K562 (cell line): Measurements from ENCODE around the gene TBC1D5. TPM values are rescaled to one million over a fixed set of nuclear protein-coding genes. Genes with fewer than 3 reads are reported as not detected.
"Not testable (repeated sequence)": the region's sequence is repeated elsewhere in the genome, so short reads cannot be mapped to it uniquely, and the experiment has no call there.

Source experiments
- ATAC-seq: fragments of 200-7000 bp; cut with Tn5 transposase; 3 replicates; pipeline ENCODE4 v1.9.1; 2020; ENCODE audit warnings: moderate library complexity
- BruUV-seq: library from RNA; stranded (reverse); fragments of 400-500 nt; replicated peaks from 2 replicates; lab custom pipeline; 2021; lab: Mats Ljungman, UMichigan
- CTCF ChIA-PET: fragments of 300-600 bp; formaldehyde crosslinking; extraction: SDS; loops from one replicate; lab custom pipeline; 2021; ENCODE audit warnings: low intra/inter-chr PET ratio; lab: Yijun Ruan, JAX
- POLR2A ChIA-PET: fragments of 300-600, 350-650 bp; sonication (Branson Sonifier 250); formaldehyde crosslinking; extraction: SDS; loops from one replicate; lab custom pipeline; 2021; ENCODE audit warnings: antibody characterized with exemption, inconsistent platforms; lab: Yijun Ruan, JAX
- DNase-seq, 4 experiments: peaks; one replicate each; pipeline versions ENCODE4 v3.0.0 to v3.0.0-alpha.2; 2011 to 2018; ENCODE audit warnings: low spot score in 3 of 4, mixed read lengths in 3 of 4; ENCODE audit errors: extremely low read depth in 1 of 4
- FAIRE-seq: peaks from 2 replicates; lab custom pipeline; 2011; peaks lifted over from hg19 to GRCh38; lab: Jason Lieb, UNC
- H2AFZ ChIP-seq: 2 replicates; pipeline ENCODE4 v1.6.0; 2011; ENCODE audit warnings: low read depth, low read length, control low read depth, inconsistent platforms
- H3K27ac ChIP-seq: fragments of 200-600 bp; 3 replicates; pipeline ENCODE4 v1.8.0; 2011; ENCODE audit warnings: low read depth, mild to moderate bottlenecking, control low read depth, inconsistent platforms, low read length, moderate library complexity, mixed read lengths; ENCODE audit errors: extremely low read depth
- H3K27me3 ChIP-seq, 2 experiments: fragments of 300-600 bp in 1 of 2; 2 replicates in 1 of 2; 3 replicates in 1 of 2; pipeline versions ENCODE4 v1.6.0 to v1.8.0; 2011; ENCODE audit warnings: inconsistent platforms in 2 of 2, low read length in 2 of 2, mild to moderate bottlenecking in 1 of 2, mixed read lengths in 1 of 2, moderate library complexity in 1 of 2; ENCODE audit not compliant: control insufficient read depth in 2 of 2, insufficient read depth in 2 of 2
- H3K36me3 ChIP-seq: fragments of 300-600 bp; 3 replicates; pipeline ENCODE4 v1.8.0; 2011; ENCODE audit warnings: mild to moderate bottlenecking, low read length, inconsistent platforms; ENCODE audit not compliant: control insufficient read depth, insufficient read depth
- H3K4me1 ChIP-seq, 2 experiments: fragments of 200-600 bp in 1 of 2; replicated peaks in 1 of 2; 2 replicates in 1 of 2; 3 replicates in 1 of 2; pipeline versions ENCODE4 v1.5.1 to v1.8.0; 2011; ENCODE audit warnings: inconsistent platforms in 2 of 2, low read length in 2 of 2, mild to moderate bottlenecking in 1 of 2, mixed read lengths in 1 of 2, moderate library complexity in 1 of 2; ENCODE audit not compliant: control insufficient read depth in 2 of 2, insufficient read depth in 2 of 2
- H3K4me2 ChIP-seq: 2 replicates; pipeline ENCODE4 v1.6.1; 2011; ENCODE audit warnings: low read length, control low read depth, inconsistent platforms, mixed read lengths; ENCODE audit not compliant: insufficient read depth
- H3K4me3 ChIP-seq: fragments of 200-600 bp; sonication (generic), shearing (Covaris generic); 2 replicates; pipeline ENCODE4 v1.5.1; 2016; ENCODE audit warnings: control low read depth, inconsistent platforms
- H3K79me2 ChIP-seq: fragments of 200-600 bp; 3 replicates; pipeline ENCODE4 v1.8.0; 2011; ENCODE audit warnings: low read length, inconsistent platforms; ENCODE audit not compliant: control insufficient read depth, insufficient read depth
- H3K9ac ChIP-seq, 2 experiments: 2 replicates each; pipeline versions ENCODE4 v1.6.0 to v1.6.1; 2011; ENCODE audit warnings: low read depth in 2 of 2, low read length in 2 of 2, control low read depth in 1 of 2, inconsistent platforms in 1 of 2, mild to moderate bottlenecking in 1 of 2, mixed read lengths in 1 of 2; ENCODE audit not compliant: insufficient read depth in 1 of 2
- H3K9me1 ChIP-seq: one replicate; pipeline ENCODE4 v1.6.0; 2011; ENCODE audit warnings: inconsistent platforms, mild to moderate bottlenecking, low read length, moderate library complexity; ENCODE audit not compliant: control insufficient read depth, insufficient read depth
- H3K9me3 ChIP-seq: replicated peaks from 2 replicates; pipeline ENCODE4 v1.5.1; 2011; ENCODE audit warnings: low read depth, low read length, inconsistent platforms; ENCODE audit not compliant: control insufficient read depth, insufficient read depth
- H4K20me1 ChIP-seq: replicated peaks from 2 replicates; pipeline ENCODE4 v1.6.1; 2011; ENCODE audit warnings: low read length, inconsistent platforms, mixed read lengths; ENCODE audit not compliant: control insufficient read depth, insufficient read depth
- BCOR ChIP-seq: fragments of 450-650 bp; IDR thresholded peaks from 2 replicates; pipeline ENCODE4 v1.6.1; 2016
- CBX1 ChIP-seq: sonication (generic); IDR thresholded peaks from 2 replicates; pipeline ENCODE4 v1.6.1; 2016; ENCODE audit warnings: antibody characterized with exemption, low read depth, mild to moderate bottlenecking
- EP300 ChIP-seq: IDR thresholded peaks from 2 replicates; pipeline ENCODE4 v1.6.1; 2012; ENCODE audit warnings: low read length, improper control_type of control experiment
- NFYB ChIP-seq: IDR thresholded peaks from 2 replicates; pipeline ENCODE4 v1.6.1; 2011; ENCODE audit warnings: mild to moderate bottlenecking, moderate library complexity; ENCODE audit not compliant: insufficient read length; ENCODE audit errors: extremely low read depth
- RAD51 ChIP-seq: fragments of 450-650 bp; IDR thresholded peaks from 2 replicates; pipeline ENCODE4 v1.7.1; 2016; ENCODE audit warnings: low read depth, mild to moderate bottlenecking, borderline replicate concordance
- RBBP5 ChIP-seq: fragments of 200-600 bp; sonication (generic); IDR thresholded peaks from 2 replicates; pipeline ENCODE4 v1.6.1; 2012; ENCODE audit warnings: borderline replicate concordance, mild to moderate bottlenecking, low read length, control low read depth, inconsistent platforms; ENCODE audit not compliant: insufficient read depth, poor library complexity, severe bottlenecking
- RBM15 ChIP-seq: fragments of 200-400 bp; formaldehyde crosslinking; IDR thresholded peaks from 2 replicates; pipeline ENCODE4 v1.6.1; 2018; ENCODE audit warnings: mild to moderate bottlenecking, low read length, moderate library complexity; ENCODE audit not compliant: insufficient read depth
- ZNF146 ChIP-seq: IDR thresholded peaks from one replicate; pipeline ENCODE4 v1.6.1; 2018; ENCODE audit warnings: missing compliant biosample characterization; ENCODE audit not compliant: unreplicated experiment
- ZNF77 ChIP-seq: fragments of 250-450 bp; sonication (Bioruptor Pico); IDR thresholded peaks from 2 replicates; pipeline ENCODE4 v1.5.0; 2020
- WGBS: fragments of 100-300 bp; shearing (Covaris generic); methylation state at CpG from one replicate; pipeline ENCODE4 v1.1.6; 2016; ENCODE audit warnings: low coverage, mixed read lengths; ENCODE audit not compliant: insufficient coverage; ENCODE audit errors: missing lambda C conversion rate; 5-methylcytosine and 5-hydroxymethylcytosine counted together
- in situ Hi-C: fragments of 300-500 bp; cut with MboI; formaldehyde crosslinking; loops from 4 replicates; pipeline ENCODE4 v1.15.0; 2018; ENCODE audit warnings: inconsistent platforms, mixed read lengths
- intact Hi-C: fragments of 100-400 bp; cut with micrococcal nuclease; formaldehyde crosslinking; loops from 2 replicates; pipeline ENCODE4 v1.14.2; 2022
- polyA plus RNA-seq, 8 experiments: library from polyadenylated mRNA; depleted of rRNA in 4 of 8; stranded (reverse) in 5 of 8; unstranded in 3 of 8; fragments of >200 nt; fragmentation: Nextera tagmentation in 2 of 8; fragmentation: Illumina TruSeq in 1 of 8; extraction: Ambion mirVana in 2 of 8; extraction: Trizol in 1 of 8; gene quantifications; 2 replicates each; pipeline versions ENCODE4 v1.2.1 to v1.2.3, GENCODE V29; 2011 to 2014; ENCODE audit warnings: inconsistent platforms in 1 of 8, missing spikeins in 1 of 8
- total RNA-seq, 7 experiments: library from RNA; depleted of rRNA in 6 of 7; stranded (reverse); fragments of >200 nt in 6 of 7; fragmentation: Illumina TruSeq in 2 of 7; extraction: Trizol in 2 of 7; gene quantifications; 2 replicates each; pipeline versions ENCODE4 v1.2.1 to v1.2.3, GENCODE V29; 2011 to 2021; ENCODE audit warnings: low replicate concordance in 1 of 7
- TF ChIP-seq, protein P1 (sequence below): sonication (generic); formaldehyde crosslinking; IDR thresholded peaks from 2 replicates; pipeline ENCODE4 v1.5.0; 2020; ENCODE audit warnings: missing genetic modification reagents
- TF ChIP-seq, protein P2 (sequence below), 3 experiments: fragments of 200-800 bp in 1 of 3; sonication (Bioruptor generic) in 1 of 3; sonication (generic) in 1 of 3; formaldehyde crosslinking in 1 of 3; IDR thresholded peaks; 2 replicates each; pipeline versions ENCODE4 v1.6.1 to v1.8.0; 2016 to 2022; ENCODE audit warnings: mild to moderate bottlenecking in 2 of 3, missing compliant biosample characterization in 2 of 3, missing genetic modification characterization in 2 of 3, missing genetic modification reagents in 1 of 3
- TF ChIP-seq, protein P3 (sequence below): sonication (generic); formaldehyde crosslinking; IDR thresholded peaks from 2 replicates; pipeline ENCODE4 v1.8.0; 2022; ENCODE audit warnings: missing genetic modification reagents, mild to moderate bottlenecking, borderline replicate concordance

TBC1D5 gene
- total and polyA plus RNA-seq, 9 of the 15 experiments (the other 6 are each of a cell fraction or from before 2014, with no cell fraction given) = 2.9 to 38.1 (median 25.6) TPM

DNA sequence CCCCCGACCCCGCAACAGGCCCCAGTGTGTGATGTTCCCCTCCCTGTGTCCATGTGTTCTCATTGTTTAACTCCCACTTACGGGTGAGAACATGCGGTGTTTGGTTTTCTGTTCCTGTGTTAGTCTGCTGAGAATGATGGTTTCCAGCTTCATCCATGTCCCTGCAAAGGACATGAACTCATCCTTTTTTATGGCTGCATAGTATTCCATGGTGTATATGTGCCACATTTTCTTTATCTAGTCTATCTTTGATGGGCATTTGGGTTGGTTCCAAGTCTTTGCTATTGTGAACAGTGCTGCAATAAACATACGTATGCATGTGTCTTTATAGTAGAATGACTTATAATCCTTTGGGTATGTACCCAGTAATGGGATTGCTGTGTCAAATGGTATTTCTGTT lies 349.9 kb downstream of the TBC1D5 start:
- H3K4me3 ChIP-seq, H3K27me3 ChIP-seq: not testable (repeated sequence)

DNA sequence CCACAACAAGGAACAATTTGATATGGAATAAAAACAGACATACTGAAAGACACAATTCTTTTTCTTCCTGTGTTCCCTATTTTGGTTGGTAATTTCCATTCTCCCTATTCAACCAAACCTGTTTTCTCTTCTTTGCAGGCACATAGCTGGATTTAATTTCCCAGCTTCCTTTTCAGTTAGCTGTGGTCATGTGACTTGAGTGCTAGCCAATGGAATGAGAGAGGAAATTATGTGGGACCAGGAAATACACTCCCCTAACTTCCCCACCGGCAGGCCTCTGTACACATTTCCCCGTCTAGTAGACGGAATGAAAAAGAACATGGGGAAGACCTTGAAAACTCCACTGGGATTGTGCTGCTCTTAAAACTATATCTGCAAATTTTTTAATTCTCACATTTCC lies 351.6 kb downstream of the TBC1D5 start:
- Histone ChIP-seq H3K27ac (no peak overlapping the region), H3K4me1 (no peaks in the 10 kb centered on the region), H3K9ac (no peak overlapping the region), H3K4me3 (no peak overlapping the region), H3K9me3 (no peaks in the 10 kb centered on the region), H3K79me2 (no peaks in the 10 kb centered on the region), H3K9me1 (no peaks in the 10 kb centered on the region), H3K27me3 (no peaks in the 10 kb centered on the region), H3K36me3 (no peaks in the 10 kb centered on the region), H3K4me2 (no peak overlapping the region), H4K20me1 (no peaks in the 10 kb centered on the region), H2AFZ (no peak overlapping the region)
- ChIA-PET CTCF (no interaction called here), POLR2A (interaction anchor here (1.2 kb wide), 1 partner anchor 9 kb away, joined by 4 read pairs; no protein-coding TSS in a partner anchor)
- no TSS peak for BruUV-seq
- in situ Hi-C loops (no loop called here), intact Hi-C loops (no loop called here)
- ATAC-seq = no peak
- no peak for FAIRE-seq
- no peak for DNase-seq
- 78% methylated on average over 3 of the region's 3 CpGs for WGBS
- no peak for TF ChIP-seq RBM15
- TF ChIP-seq EP300 = no peak
- TF ChIP-seq, protein P1, sequence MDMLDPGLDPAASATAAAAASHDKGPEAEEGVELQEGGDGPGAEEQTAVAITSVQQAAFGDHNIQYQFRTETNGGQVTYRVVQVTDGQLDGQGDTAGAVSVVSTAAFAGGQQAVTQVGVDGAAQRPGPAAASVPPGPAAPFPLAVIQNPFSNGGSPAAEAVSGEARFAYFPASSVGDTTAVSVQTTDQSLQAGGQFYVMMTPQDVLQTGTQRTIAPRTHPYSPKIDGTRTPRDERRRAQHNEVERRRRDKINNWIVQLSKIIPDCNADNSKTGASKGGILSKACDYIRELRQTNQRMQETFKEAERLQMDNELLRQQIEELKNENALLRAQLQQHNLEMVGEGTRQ = peak; percentile 61; the same call in 1 of the 2 replicates
- peak; percentile 59 for TF ChIP-seq NFYB
- TF ChIP-seq, protein P2, sequence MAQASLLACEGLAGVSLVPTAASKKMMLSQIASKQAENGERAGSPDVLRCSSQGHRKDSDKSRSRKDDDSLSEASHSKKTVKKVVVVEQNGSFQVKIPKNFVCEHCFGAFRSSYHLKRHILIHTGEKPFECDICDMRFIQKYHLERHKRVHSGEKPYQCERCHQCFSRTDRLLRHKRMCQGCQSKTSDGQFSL (CRISPR knock-in tag; IDR thresholded peaks at IDR 0.05) = no peak
- TF ChIP-seq, protein P2 (tag; IDR thresholded peaks at IDR 0.05) = no peak
- no peak for TF ChIP-seq CBX1
- no peak for TF ChIP-seq RBBP5
- 0 out of 2 replicates have a peak, but pooled peaks have one; percentile 23 for TF ChIP-seq RAD51
- TF ChIP-seq ZNF77 = no peak
- TF ChIP-seq, protein P3, sequence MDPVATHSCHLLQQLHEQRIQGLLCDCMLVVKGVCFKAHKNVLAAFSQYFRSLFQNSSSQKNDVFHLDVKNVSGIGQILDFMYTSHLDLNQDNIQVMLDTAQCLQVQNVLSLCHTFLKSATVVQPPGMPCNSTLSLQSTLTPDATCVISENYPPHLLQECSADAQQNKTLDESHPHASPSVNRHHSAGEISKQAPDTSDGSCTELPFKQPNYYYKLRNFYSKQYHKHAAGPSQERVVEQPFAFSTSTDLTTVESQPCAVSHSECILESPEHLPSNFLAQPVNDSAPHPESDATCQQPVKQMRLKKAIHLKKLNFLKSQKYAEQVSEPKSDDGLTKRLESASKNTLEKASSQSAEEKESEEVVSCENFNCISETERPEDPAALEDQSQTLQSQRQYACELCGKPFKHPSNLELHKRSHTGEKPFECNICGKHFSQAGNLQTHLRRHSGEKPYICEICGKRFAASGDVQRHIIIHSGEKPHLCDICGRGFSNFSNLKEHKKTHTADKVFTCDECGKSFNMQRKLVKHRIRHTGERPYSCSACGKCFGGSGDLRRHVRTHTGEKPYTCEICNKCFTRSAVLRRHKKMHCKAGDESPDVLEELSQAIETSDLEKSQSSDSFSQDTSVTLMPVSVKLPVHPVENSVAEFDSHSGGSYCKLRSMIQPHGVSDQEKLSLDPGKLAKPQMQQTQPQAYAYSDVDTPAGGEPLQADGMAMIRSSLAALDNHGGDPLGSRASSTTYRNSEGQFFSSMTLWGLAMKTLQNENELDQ (CRISPR knock-in tag) = no peak

More for the DNA sequence above, 349.9 kb downstream of the TBC1D5 start:
- H3K9me1 ChIP-seq, in situ Hi-C loops, H3K36me3 ChIP-seq, H3K27ac ChIP-seq, ATAC-seq, DNase-seq, H3K4me2 ChIP-seq, H3K4me1 ChIP-seq, H3K9me3 ChIP-seq, H4K20me1 ChIP-seq, intact Hi-C loops, H2AFZ ChIP-seq, FAIRE-seq, H3K79me2 ChIP-seq, CTCF ChIA-PET, H3K9ac ChIP-seq, BruUV-seq, POLR2A ChIA-PET: not testable (repeated sequence)
- peak; percentile 55; the same call in 1 of the 2 replicates for TF ChIP-seq BCOR
- TF ChIP-seq ZNF146 (CRISPR knock-in tag) = peak; percentile 58
- 84% methylated on average over 5 of the region's 5 CpGs for WGBS
